T-helper 2 cell treated with Interferon-gamma antibody and Interleukin-4, amounts not matched to agents 5 μg/mL and 100 μg/mL, for 36 hours (primary cell): Measurements from ENCODE around the gene DPYSL5.

ENCODE experiments used
- DNase-seq: peaks from one replicate; pipeline ENCODE4 v3.0.0; 2021; ENCODE audit warnings: low spot score
- H3K27ac Mint-ChIP-seq: one replicate; pipeline ENCODE4 v1.8.0; 2021; ENCODE audit warnings: mild to moderate bottlenecking, mixed read lengths
- H3K27me3 Mint-ChIP-seq: one replicate; pipeline ENCODE4 v1.8.0; 2021; ENCODE audit warnings: low read depth, mixed read lengths
- H3K36me3 Mint-ChIP-seq: one replicate; pipeline ENCODE4 v1.8.0; 2021; ENCODE audit warnings: low read depth, mixed read lengths
- H3K4me1 Mint-ChIP-seq: one replicate; pipeline ENCODE4 v1.8.0; 2021; ENCODE audit warnings: low read depth, mixed read lengths
- H3K4me3 Mint-ChIP-seq: one replicate; pipeline ENCODE4 v1.8.0; 2022; ENCODE audit warnings: mild to moderate bottlenecking, moderate library complexity, mixed read lengths
- H3K9me3 Mint-ChIP-seq: one replicate; pipeline ENCODE4 v1.8.0; 2021; ENCODE audit warnings: mixed read lengths

The DPYSL5 gene

DNA sequence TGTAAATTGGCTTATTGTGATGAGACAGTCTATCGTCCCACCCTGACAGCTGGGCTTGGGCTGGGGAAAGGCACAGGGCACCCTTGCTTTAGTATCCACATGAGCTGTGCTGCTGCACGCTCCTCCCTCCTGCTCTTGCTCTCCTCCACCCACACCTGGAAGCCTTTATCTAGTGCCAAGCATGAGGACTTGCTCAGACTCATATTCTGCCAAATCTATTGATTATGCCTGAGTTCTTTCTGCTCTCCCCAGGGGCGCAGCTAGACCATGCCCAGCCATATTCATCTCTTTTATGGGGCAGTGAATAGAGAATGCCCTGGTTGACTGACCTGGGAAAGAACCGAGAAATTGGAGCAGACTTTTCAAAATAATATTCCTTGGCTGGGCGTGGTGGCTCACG, 29.0 kb upstream of the DPYSL5 start:
- Mint-ChIP-seq H3K27me3 (peaks cover 9% of the 10 kb centered on the region), H3K4me3 (no peak overlapping the region), H3K4me1 (no peaks in the 10 kb centered on the region), H3K27ac (no peak overlapping the region), H3K9me3 (no peaks in the 10 kb centered on the region), H3K36me3 (no peaks in the 10 kb centered on the region)
- no peak for DNase-seq

- Mint-ChIP-seq H3K27ac (no peak overlapping the region), H3K4me3 (no peak overlapping the region), H3K4me1 (no peaks in the 10 kb centered on the region), H3K27me3 (peaks cover 7% of the 10 kb centered on the region), H3K36me3 (no peaks in the 10 kb centered on the region), H3K9me3 (no peaks in the 10 kb centered on the region)
- no peak for DNase-seq
These were observed 27.0 kb upstream of the DPYSL5 start for GRCh38 chr2:26820932-26821331.

DNA sequence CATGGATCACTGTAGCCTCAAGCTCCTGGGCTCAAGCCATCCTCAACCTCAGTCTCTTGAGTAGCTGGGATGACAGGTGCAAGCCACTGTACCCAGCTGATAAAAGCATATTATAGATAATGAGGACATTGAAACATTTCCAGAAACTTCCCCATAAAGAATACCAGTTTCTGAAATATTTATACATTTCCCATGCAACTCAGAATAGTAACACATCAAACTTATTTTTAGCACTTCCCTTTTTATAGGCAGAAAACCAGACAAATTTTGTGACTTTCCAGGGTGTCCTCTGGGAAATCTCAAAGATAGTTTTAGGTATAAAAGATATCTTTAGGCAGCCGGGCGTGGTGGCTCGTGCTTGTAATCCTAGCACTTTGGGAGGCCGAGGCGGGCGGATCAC, 25.1 kb upstream of the DPYSL5 start:
- Mint-ChIP-seq H3K4me3 (no peak overlapping the region), H3K9me3 (no peaks in the 10 kb centered on the region), H3K36me3 (no peaks in the 10 kb centered on the region), H3K27ac (no peak overlapping the region), H3K4me1 (no peaks in the 10 kb centered on the region), H3K27me3 (peaks cover 9% of the 10 kb centered on the region)
- no peak for DNase-seq

- Mint-ChIP-seq H3K27me3 (peaks cover 30% of the 10 kb centered on the region), H3K9me3 (no peaks in the 10 kb centered on the region), H3K36me3 (no peaks in the 10 kb centered on the region), H3K4me1 (no peaks in the 10 kb centered on the region), H3K4me3 (no peak overlapping the region), H3K27ac (no peak overlapping the region)
- no peak for DNase-seq
These were observed 9.6 kb upstream of the DPYSL5 start for GRCh38 chr2:26838121-26838906.

GRCh38 chr2:26840937-26841610, 6.9 kb upstream of the DPYSL5 start:
- H3K27ac Mint-ChIP-seq: no peak overlapping the region
- DNase-seq: no peak
- peaks cover 36% of the 10 kb centered on the region for H3K27me3 Mint-ChIP-seq
- peaks cover 1% of the 10 kb centered on the region for H3K4me1 Mint-ChIP-seq
- H3K9me3 Mint-ChIP-seq: no peaks in the 10 kb centered on the region
- H3K36me3 Mint-ChIP-seq: no peaks in the 10 kb centered on the region
- no peak overlapping the region for H3K4me3 Mint-ChIP-seq

GRCh38 chr2:26843041-26843440, 4.9 kb upstream of the DPYSL5 start:
- DNase-seq: no peak
- Mint-ChIP-seq H3K4me1 (peaks cover 3% of the 10 kb centered on the region), H3K4me3 (no peak overlapping the region), H3K27me3 (peaks cover 46% of the 10 kb centered on the region), H3K36me3 (no peaks in the 10 kb centered on the region), H3K27ac (no peak overlapping the region), H3K9me3 (no peaks in the 10 kb centered on the region)

DNA sequence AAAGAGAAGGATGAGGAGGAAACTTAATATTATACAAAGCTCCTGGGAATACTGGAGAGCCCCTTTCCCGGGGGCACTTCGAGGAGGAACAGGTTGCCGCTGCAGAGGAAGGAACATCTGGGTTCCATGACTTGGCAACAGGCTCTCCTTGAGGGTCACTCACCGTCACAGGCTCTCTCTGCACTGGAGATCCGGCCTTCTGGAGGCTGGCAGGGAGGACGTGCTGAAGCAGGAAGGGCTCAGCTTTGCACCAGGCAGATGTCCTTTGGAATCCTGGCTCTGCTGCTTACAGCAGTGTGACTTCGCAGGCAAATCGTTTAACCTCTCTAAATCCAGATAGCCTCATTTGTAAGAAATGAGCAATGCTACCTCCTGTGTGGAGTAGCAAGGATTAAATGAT, 2.9 kb upstream of the DPYSL5 start:
- no peak for DNase-seq
- Mint-ChIP-seq H3K27me3 (peaks cover 42% of the 10 kb centered on the region), H3K36me3 (no peaks in the 10 kb centered on the region), H3K27ac (no peak overlapping the region), H3K4me3 (no peak overlapping the region), H3K4me1 (peaks cover 3% of the 10 kb centered on the region), H3K9me3 (no peaks in the 10 kb centered on the region)

GRCh38 chr2:26846334-26847306, 1.3 kb upstream of the DPYSL5 start:
- H3K9me3 Mint-ChIP-seq: no peaks in the 10 kb centered on the region
- H3K4me1 Mint-ChIP-seq: peaks cover 3% of the 10 kb centered on the region
- H3K27me3 Mint-ChIP-seq: peaks cover 56% of the 10 kb centered on the region
- peak overlapping the region; percentile 59 for H3K4me3 Mint-ChIP-seq
- no peaks in the 10 kb centered on the region for H3K36me3 Mint-ChIP-seq
- H3K27ac Mint-ChIP-seq: no peak overlapping the region
- DNase-seq: peak; percentile 48

- no peak for DNase-seq
- Mint-ChIP-seq H3K4me1 (peaks cover 3% of the 10 kb centered on the region), H3K9me3 (no peaks in the 10 kb centered on the region), H3K36me3 (no peaks in the 10 kb centered on the region), H3K27me3 (peaks cover 62% of the 10 kb centered on the region), H3K4me3 (peak overlapping the region; percentile 28), H3K27ac (no peak overlapping the region)
These were observed 651 bp upstream of the DPYSL5 start for GRCh38 chr2:26847307-26847654.

DNA sequence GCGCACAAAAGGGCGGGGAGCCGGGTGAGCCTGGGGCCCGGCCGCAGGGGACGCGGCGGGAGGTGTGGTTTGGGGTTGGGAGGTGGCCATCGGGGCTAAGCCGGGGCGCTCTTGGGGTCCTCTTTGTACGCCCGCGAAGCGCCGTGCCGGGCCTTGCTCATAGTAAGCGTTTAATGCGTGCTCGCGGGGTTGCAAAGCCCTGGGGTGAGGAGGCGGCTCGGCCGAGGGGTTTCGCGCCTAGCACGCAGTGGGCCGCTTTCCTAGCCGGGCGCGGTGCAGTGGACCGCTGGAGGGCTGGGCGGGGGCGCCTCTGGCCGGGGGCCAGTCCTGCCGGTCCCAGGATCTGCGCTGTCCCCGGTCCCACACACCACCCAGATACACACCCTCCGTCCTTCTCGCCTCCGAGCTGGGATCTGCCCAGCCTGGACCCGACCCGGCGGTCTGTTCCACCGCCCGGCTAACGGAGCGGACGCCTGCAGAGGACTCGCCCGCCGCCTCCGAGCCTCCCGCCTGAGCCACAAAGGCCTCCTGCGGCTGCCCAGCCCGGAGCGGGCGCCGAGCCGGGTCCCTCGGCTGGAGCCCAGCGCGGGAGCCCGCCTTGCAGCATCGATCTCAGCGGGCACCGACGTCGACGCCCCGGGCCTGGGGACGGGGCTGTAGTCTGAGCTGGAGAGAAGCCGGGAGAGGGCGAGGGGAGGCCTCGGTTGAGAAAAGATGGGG, 564 bp downstream of the DPYSL5 start:
- no peaks in the 10 kb centered on the region for H3K36me3 Mint-ChIP-seq
- peaks cover 3% of the 10 kb centered on the region for H3K4me1 Mint-ChIP-seq
- no peaks in the 10 kb centered on the region for H3K9me3 Mint-ChIP-seq
- H3K27ac Mint-ChIP-seq: no peak overlapping the region
- peak; percentile 10 for DNase-seq
- peak overlapping the region; percentile 43 for H3K4me3 Mint-ChIP-seq
- peaks cover 62% of the 10 kb centered on the region for H3K27me3 Mint-ChIP-seq

GRCh38 chr2:26849056-26849999, 1.4 kb downstream of the DPYSL5 start:
- peaks cover 3% of the 10 kb centered on the region for H3K4me1 Mint-ChIP-seq
- no peak overlapping the region for H3K27ac Mint-ChIP-seq
- H3K9me3 Mint-ChIP-seq: no peaks in the 10 kb centered on the region
- DNase-seq: no peak
- H3K27me3 Mint-ChIP-seq: peaks cover 61% of the 10 kb centered on the region
- H3K36me3 Mint-ChIP-seq: no peaks in the 10 kb centered on the region
- peak overlapping the region; percentile 43 for H3K4me3 Mint-ChIP-seq

- no peak for DNase-seq
- Mint-ChIP-seq H3K27me3 (peaks cover 59% of the 10 kb centered on the region), H3K36me3 (no peaks in the 10 kb centered on the region), H3K27ac (no peak overlapping the region), H3K4me3 (no peak overlapping the region), H3K4me1 (peaks cover 3% of the 10 kb centered on the region), H3K9me3 (no peaks in the 10 kb centered on the region)
These were observed 2.1 kb downstream of the DPYSL5 start for GRCh38 chr2:26850000-26850431.
